NB4 (cell line): ENCODE measurements around the gene ZNF471.

ENCODE experiments used
- DNase-seq: peaks from one replicate; pipeline ENCODE4 v3.0.0; 2010; ENCODE audit warnings: low read depth
- H3K4me3 ChIP-seq: one replicate; pipeline ENCODE4 v1.5.1; 2011; ENCODE audit warnings: mild to moderate bottlenecking, low read depth, low read length, moderate library complexity
- CTCF ChIP-seq: IDR thresholded peaks from one replicate; pipeline ENCODE4 v1.5.1; 2012; ENCODE audit warnings: low read depth, low read length
- MAX ChIP-seq: IDR thresholded peaks from 2 replicates; pipeline ENCODE4 v1.6.1; 2011; ENCODE audit warnings: low read depth, low read length
- MYC ChIP-seq: IDR thresholded peaks from 2 replicates; pipeline ENCODE4 v1.6.1; 2011; ENCODE audit warnings: low read depth, low read length
- POLR2A ChIP-seq: IDR thresholded peaks from 2 replicates; pipeline ENCODE4 v1.6.1; 2011; ENCODE audit warnings: mild to moderate bottlenecking; ENCODE audit not compliant: insufficient read length; ENCODE audit errors: extremely low read depth

Gene ZNF471

GRCh38 chr19:56491399-56491798 lies 16.3 kb upstream of the ZNF471 start:
- TF ChIP-seq CTCF (no peak), MYC (no peak), MAX (no peak), POLR2A (no peak)
- no peak for DNase-seq
- no peak overlapping the region for H3K4me3 ChIP-seq

GRCh38 chr19:56504581-56504980 lies 3.1 kb upstream of the ZNF471 start:
- H3K4me3 ChIP-seq, result no peak overlapping the region
- DNase-seq, result no peak
- TF ChIP-seq POLR2A, result no peak
- TF ChIP-seq CTCF, result no peak
- no peak for TF ChIP-seq MYC
- no peak for TF ChIP-seq MAX

GRCh38 chr19:56508290-56508778 lies 679 bp downstream of the ZNF471 start:
- H3K4me3 ChIP-seq, result peak overlapping the region; percentile 25
- TF ChIP-seq POLR2A (no peak), MAX (no peak), MYC (no peak), CTCF (no peak)
- DNase-seq, result no peak

- DNase-seq, result no peak
- no peak for TF ChIP-seq CTCF
- no peak for TF ChIP-seq POLR2A
- no peak for TF ChIP-seq MAX
- TF ChIP-seq MYC, result no peak
- no peak overlapping the region for H3K4me3 ChIP-seq
These were observed 17.7 kb downstream of the ZNF471 start for GRCh38 chr19:56525214-56525860.

- H3K4me3 ChIP-seq, result peak overlapping the region; percentile 35
- TF ChIP-seq MAX, result no peak
- no peak for TF ChIP-seq CTCF
- TF ChIP-seq POLR2A, result no peak
- TF ChIP-seq MYC, result no peak
- DNase-seq, result no peak
These were observed 29.8 kb downstream of the ZNF471 start for GRCh38 chr19:56537442-56537841.
